A673 (cell line): ENCODE results near the gene SPSB1.

Experiments
- EZH2 ChIP-seq: fragments of 200-600 bp; sonication (generic); IDR thresholded peaks from 2 replicates; pipeline ENCODE4 v1.6.1; 2017; ENCODE audit warnings: borderline replicate concordance, low read depth, mild to moderate bottlenecking, mixed read lengths, antibody characterized with exemption, low read length; ENCODE audit not compliant: poor library complexity, severe bottlenecking
- TF ChIP-seq, protein P1 (sequence below): fragments of 300-800, 200-600 bp; sonication (generic); conservative IDR thresholded peaks from 2 replicates; pipeline ENCODE4 v1.5.1; 2017; ENCODE audit warnings: low read depth, mild to moderate bottlenecking, antibody characterized with exemption, low read length, moderate library complexity, mixed read lengths

DNA sequence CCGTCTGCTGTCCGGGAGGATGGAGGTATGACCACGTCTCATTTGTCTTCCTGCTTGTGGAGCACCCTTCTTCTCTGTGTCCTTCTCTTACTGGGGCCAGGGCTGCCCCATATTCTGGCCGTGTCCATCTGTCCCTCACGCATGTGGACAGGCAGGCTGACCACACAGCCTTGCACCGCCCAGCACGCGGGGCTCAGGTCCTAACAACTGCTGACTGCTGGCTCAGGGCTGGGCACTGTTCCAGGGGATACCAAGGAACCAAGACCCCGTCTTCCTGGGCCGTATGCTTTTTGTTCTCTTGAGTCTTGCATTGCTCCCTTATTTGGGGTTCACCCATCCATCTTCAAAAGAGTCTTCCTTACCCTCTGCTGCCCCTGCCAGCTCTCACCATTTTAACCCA is 17.5 kb upstream of the SPSB1 start:
- TF ChIP-seq, protein P1, sequence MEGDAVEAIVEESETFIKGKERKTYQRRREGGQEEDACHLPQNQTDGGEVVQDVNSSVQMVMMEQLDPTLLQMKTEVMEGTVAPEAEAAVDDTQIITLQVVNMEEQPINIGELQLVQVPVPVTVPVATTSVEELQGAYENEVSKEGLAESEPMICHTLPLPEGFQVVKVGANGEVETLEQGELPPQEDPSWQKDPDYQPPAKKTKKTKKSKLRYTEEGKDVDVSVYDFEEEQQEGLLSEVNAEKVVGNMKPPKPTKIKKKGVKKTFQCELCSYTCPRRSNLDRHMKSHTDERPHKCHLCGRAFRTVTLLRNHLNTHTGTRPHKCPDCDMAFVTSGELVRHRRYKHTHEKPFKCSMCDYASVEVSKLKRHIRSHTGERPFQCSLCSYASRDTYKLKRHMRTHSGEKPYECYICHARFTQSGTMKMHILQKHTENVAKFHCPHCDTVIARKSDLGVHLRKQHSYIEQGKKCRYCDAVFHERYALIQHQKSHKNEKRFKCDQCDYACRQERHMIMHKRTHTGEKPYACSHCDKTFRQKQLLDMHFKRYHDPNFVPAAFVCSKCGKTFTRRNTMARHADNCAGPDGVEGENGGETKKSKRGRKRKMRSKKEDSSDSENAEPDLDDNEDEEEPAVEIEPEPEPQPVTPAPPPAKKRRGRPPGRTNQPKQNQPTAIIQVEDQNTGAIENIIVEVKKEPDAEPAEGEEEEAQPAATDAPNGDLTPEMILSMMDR: no peak
- TF ChIP-seq EZH2: no peak
